ENCODE data around the gene RTKN. TPM values are rescaled to one million over a fixed set of nuclear protein-coding genes. Genes with fewer than 3 reads are reported as not detected.

The RTKN gene
- total and polyA plus RNA-seq, 10 of the 15 experiments (the other 5 are each of a cell fraction or from before 2014, with no cell fraction given): 0.50 to 12.3 (median 5.4) TPM

DNA sequence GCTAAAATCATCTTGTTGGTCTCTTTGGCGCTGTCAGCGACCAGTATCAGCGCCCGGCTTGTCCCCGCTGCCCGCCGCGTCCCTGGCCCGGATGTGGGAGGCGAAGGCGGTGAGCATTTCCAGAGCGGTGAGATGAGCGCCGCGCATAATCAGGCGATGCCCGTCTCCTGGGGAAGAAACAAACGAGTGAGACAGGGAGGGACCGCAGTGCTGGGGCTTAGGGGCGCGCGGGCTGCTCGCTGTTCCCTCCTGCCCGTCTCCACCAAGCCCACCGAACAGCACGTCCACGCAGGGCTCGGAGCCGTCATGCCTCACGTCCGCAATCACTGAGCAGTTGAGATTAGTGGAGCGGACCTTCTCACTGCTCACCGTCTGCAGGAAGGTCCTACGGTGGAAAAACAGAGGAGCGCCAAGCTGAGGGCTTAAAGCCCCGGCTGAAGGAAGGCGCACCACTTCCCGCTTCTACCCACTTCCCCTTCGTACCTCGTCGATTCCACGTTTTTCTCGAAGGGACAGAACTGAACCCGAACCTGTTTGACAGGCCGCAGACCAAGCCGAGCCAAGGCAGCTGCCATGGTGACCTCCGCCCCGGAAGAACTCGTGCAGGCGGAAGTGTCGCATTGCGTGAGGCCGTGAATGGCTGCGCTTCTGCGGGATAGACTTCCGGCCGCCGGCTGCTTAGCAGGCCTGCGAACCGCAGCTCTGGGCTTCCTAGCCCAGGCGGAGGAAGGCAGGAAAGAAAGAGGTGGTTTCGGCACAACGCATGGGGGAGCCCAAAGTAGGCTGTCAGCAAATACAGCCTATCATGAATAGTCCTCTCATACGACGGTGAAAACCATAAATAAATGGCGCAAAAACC is 30.6 kb upstream of the RTKN start, which contains the start of gene MRPL53 (continued):
- peak; percentile 35; the same call in 1 of the 2 replicates for TF ChIP-seq FOXM1 (IDR thresholded peaks at IDR 0.05; ENCODE audit: low read depth, low read length)
- TF ChIP-seq, protein P1, sequence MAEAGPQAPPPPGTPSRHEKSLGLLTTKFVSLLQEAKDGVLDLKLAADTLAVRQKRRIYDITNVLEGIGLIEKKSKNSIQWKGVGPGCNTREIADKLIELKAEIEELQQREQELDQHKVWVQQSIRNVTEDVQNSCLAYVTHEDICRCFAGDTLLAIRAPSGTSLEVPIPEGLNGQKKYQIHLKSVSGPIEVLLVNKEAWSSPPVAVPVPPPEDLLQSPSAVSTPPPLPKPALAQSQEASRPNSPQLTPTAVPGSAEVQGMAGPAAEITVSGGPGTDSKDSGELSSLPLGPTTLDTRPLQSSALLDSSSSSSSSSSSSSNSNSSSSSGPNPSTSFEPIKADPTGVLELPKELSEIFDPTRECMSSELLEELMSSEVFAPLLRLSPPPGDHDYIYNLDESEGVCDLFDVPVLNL (IDR thresholded peaks at IDR 0.05; ENCODE audit: low read depth, low read length): no peak
- TF ChIP-seq, protein P2, sequence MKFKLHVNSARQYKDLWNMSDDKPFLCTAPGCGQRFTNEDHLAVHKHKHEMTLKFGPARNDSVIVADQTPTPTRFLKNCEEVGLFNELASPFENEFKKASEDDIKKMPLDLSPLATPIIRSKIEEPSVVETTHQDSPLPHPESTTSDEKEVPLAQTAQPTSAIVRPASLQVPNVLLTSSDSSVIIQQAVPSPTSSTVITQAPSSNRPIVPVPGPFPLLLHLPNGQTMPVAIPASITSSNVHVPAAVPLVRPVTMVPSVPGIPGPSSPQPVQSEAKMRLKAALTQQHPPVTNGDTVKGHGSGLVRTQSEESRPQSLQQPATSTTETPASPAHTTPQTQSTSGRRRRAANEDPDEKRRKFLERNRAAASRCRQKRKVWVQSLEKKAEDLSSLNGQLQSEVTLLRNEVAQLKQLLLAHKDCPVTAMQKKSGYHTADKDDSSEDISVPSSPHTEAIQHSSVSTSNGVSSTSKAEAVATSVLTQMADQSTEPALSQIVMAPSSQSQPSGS (IDR thresholded peaks at IDR 0.05; ENCODE audit: low read length): peak; percentile 69; the same call in 1 of the 2 replicates
- TF ChIP-seq, protein P3, sequence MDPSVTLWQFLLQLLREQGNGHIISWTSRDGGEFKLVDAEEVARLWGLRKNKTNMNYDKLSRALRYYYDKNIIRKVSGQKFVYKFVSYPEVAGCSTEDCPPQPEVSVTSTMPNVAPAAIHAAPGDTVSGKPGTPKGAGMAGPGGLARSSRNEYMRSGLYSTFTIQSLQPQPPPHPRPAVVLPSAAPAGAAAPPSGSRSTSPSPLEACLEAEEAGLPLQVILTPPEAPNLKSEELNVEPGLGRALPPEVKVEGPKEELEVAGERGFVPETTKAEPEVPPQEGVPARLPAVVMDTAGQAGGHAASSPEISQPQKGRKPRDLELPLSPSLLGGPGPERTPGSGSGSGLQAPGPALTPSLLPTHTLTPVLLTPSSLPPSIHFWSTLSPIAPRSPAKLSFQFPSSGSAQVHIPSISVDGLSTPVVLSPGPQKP (IDR thresholded peaks at IDR 0.05; ENCODE audit: low read depth, low read length): peak; percentile 95
- TF ChIP-seq IKZF1 (conservative IDR thresholded peaks at IDR 0.05): peak; percentile 89
- peak; percentile 95 for TF ChIP-seq RUNX3 (IDR thresholded peaks at IDR 0.05; ENCODE audit: low read length)
- TF ChIP-seq, protein P4, sequence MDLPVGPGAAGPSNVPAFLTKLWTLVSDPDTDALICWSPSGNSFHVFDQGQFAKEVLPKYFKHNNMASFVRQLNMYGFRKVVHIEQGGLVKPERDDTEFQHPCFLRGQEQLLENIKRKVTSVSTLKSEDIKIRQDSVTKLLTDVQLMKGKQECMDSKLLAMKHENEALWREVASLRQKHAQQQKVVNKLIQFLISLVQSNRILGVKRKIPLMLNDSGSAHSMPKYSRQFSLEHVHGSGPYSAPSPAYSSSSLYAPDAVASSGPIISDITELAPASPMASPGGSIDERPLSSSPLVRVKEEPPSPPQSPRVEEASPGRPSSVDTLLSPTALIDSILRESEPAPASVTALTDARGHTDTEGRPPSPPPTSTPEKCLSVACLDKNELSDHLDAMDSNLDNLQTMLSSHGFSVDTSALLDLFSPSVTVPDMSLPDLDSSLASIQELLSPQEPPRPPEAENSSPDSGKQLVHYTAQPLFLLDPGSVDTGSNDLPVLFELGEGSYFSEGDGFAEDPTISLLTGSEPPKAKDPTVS (IDR thresholded peaks at IDR 0.05; ENCODE audit: low read depth, low read length): no peak
- TF ChIP-seq, protein P5, sequence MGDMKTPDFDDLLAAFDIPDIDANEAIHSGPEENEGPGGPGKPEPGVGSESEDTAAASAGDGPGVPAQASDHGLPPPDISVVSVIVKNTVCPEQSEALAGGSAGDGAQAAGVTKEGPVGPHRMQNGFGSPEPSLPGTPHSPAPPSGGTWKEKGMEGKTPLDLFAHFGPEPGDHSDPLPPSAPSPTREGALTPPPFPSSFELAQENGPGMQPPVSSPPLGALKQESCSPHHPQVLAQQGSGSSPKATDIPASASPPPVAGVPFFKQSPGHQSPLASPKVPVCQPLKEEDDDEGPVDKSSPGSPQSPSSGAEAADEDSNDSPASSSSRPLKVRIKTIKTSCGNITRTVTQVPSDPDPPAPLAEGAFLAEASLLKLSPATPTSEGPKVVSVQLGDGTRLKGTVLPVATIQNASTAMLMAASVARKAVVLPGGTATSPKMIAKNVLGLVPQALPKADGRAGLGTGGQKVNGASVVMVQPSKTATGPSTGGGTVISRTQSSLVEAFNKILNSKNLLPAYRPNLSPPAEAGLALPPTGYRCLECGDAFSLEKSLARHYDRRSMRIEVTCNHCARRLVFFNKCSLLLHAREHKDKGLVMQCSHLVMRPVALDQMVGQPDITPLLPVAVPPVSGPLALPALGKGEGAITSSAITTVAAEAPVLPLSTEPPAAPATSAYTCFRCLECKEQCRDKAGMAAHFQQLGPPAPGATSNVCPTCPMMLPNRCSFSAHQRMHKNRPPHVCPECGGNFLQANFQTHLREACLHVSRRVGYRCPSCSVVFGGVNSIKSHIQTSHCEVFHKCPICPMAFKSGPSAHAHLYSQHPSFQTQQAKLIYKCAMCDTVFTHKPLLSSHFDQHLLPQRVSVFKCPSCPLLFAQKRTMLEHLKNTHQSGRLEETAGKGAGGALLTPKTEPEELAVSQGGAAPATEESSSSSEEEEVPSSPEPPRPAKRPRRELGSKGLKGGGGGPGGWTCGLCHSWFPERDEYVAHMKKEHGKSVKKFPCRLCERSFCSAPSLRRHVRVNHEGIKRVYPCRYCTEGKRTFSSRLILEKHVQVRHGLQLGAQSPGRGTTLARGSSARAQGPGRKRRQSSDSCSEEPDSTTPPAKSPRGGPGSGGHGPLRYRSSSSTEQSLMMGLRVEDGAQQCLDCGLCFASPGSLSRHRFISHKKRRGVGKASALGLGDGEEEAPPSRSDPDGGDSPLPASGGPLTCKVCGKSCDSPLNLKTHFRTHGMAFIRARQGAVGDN (IDR thresholded peaks at IDR 0.05): peak; percentile 100
- peak; percentile 91 for TF ChIP-seq CREM (IDR thresholded peaks at IDR 0.05; ENCODE audit: low read depth)
- TF ChIP-seq YY1 (IDR thresholded peaks at IDR 0.05; ENCODE audit: low read depth, low read length): peak; percentile 97
- TF ChIP-seq MTA3 (IDR thresholded peaks at IDR 0.05; ENCODE audit: borderline replicate concordance, low read length): peak; percentile 68; the same call in 1 of the 2 replicates
- TF ChIP-seq BMI1 (IDR thresholded peaks at IDR 0.05; ENCODE audit: borderline replicate concordance): no peak
- TF ChIP-seq IKZF2 (IDR thresholded peaks at IDR 0.05): peak; percentile 26 to 44; a peak in 1 of 4 replicates
- TF ChIP-seq SMAD5 (IDR thresholded peaks at IDR 0.05; ENCODE audit: low read depth): peak; percentile 96
- peak; percentile 98 for TF ChIP-seq PML (IDR thresholded peaks at IDR 0.05; ENCODE audit: low read length)
- peak; percentile 37; the same call in 1 of the 2 replicates for TF ChIP-seq BRCA1 (IDR thresholded peaks at IDR 0.05; ENCODE audit: low read depth, low read length)
- peak in 1 of 2 experiments; percentile 43; a peak in 1 of 4 replicates for TF ChIP-seq ETV6 (conservative IDR thresholded peaks at IDR 0.05 in 1 of 2, IDR thresholded peaks at IDR 0.05 in 1 of 2; ENCODE audit: borderline replicate concordance in 1 of 2, low read depth in 1 of 2)
- 0 out of 2 replicates have a peak, but pooled peaks have one; percentile 24 for TF ChIP-seq RFX5 (IDR thresholded peaks at IDR 0.05; ENCODE audit: low read depth, low read length)
- peak; percentile 63 for TF ChIP-seq SIX5 (IDR thresholded peaks at IDR 0.05; ENCODE audit: low read depth, low read length, severe bottlenecking)
